GM19324 (cell line): Measurements from ENCODE around the gene DCC.

ENCODE experiments used
- ATAC-seq: cut with Tn5 transposase; IDR thresholded peaks from one replicate; pipeline ENCODE4 v1.9.1; 2021; ENCODE audit warnings: mild to moderate bottlenecking, moderate library complexity; ENCODE audit not compliant: unreplicated experiment, low FRiP score

DCC gene

GRCh38 chr18:52869942-52870907, 530.2 kb downstream of the DCC start:
- ATAC-seq, result no peak

- ATAC-seq, result no peak
These were observed 534.8 kb downstream of the DCC start for GRCh38 chr18:52874774-52875173.

GRCh38 chr18:52875725-52876124, 535.7 kb downstream of the DCC start:
- no peak for ATAC-seq

GRCh38 chr18:52888014-52888413, 548.0 kb downstream of the DCC start:
- ATAC-seq, result no peak

- ATAC-seq, result no peak
These were observed 554.8 kb downstream of the DCC start for GRCh38 chr18:52894801-52895200.

- ATAC-seq, result no peak
These were observed 557.9 kb downstream of the DCC start for GRCh38 chr18:52897611-52898484.

- no peak for ATAC-seq
These were observed 558.6 kb downstream of the DCC start for GRCh38 chr18:52898485-52899058.

GRCh38 chr18:52902188-52902587, 562.2 kb downstream of the DCC start:
- ATAC-seq, result no peak

GRCh38 chr18:52903857-52904256, 563.9 kb downstream of the DCC start:
- ATAC-seq, result no peak

- no peak for ATAC-seq
These were observed 567.7 kb downstream of the DCC start for GRCh38 chr18:52907543-52908308.

GRCh38 chr18:52914148-52914547, 574.2 kb downstream of the DCC start:
- no peak for ATAC-seq

GRCh38 chr18:52920665-52921064, 580.7 kb downstream of the DCC start:
- ATAC-seq, result no peak

GRCh38 chr18:52933356-52933755, 593.4 kb downstream of the DCC start:
- ATAC-seq, result no peak

- no peak for ATAC-seq
These were observed 596.9 kb downstream of the DCC start for GRCh38 chr18:52936931-52937330.

GRCh38 chr18:52937840-52938239, 597.8 kb downstream of the DCC start:
- ATAC-seq, result no peak

- no peak for ATAC-seq
These were observed 605.6 kb downstream of the DCC start for GRCh38 chr18:52945552-52945951.

GRCh38 chr18:52948868-52949444, 609.0 kb downstream of the DCC start:
- ATAC-seq, result no peak

GRCh38 chr18:52950155-52950554, 610.2 kb downstream of the DCC start:
- no peak for ATAC-seq

- ATAC-seq, result no peak
These were observed 613.4 kb downstream of the DCC start for GRCh38 chr18:52953387-52953786.

- no peak for ATAC-seq
These were observed 623.5 kb downstream of the DCC start for GRCh38 chr18:52963481-52963880.
